NCI-H345 treated with DMSO at 0.1 percent for 48 hours (cell line): ENCODE data around the gene CLEC3B.
"Not testable (repeated sequence)": the region's sequence is repeated elsewhere in the genome, so short reads cannot be mapped to it uniquely, and the experiment has no call there.

Source experiments
- DNase-seq: peaks from one replicate; lab custom pipeline; 2025; ENCODE audit not compliant: unreplicated experiment; lab: John Stamatoyannopoulos, UW

CLEC3B gene

DNA sequence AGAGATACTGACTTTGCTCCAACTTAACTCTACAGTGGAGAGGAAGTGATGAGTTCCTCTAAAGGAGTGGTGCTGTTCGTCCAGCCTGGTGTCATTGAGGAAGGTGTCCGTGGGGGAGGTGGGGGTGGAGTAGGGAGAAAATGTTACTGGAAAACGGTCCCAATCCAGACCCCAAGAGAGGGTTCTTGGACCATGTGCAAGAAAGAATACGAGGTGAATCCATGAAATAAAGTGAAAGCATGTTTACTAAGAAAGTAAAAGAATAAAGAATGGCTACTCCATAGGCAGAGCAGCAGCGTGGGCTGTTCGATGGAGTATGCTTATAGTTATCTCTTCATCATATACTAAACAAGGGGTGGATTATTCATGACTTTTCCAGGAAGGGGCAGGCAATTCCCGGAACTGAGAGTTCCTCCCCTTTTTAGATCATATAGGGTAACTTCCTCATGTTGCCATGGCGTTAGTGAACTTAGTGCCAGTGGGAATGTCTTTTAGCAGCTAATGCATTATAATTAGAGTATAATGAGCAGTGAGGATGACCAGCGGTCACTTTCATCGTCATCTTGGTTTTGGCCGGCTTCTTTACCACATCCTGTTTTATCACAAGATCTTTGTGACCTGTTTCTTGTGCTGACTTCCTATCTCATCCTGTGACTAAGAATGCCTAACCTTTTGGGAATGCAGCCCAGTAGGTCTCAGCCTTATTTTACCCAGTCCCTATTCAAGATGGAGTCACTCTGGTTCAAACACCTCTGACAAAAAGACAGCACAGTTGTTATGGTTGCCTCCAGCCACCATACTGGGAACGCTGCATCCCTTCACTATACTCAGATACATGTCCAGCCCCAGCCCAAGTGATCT is 38.6 kb downstream of the CLEC3B start:
- DNase-seq: no peak

DNA sequence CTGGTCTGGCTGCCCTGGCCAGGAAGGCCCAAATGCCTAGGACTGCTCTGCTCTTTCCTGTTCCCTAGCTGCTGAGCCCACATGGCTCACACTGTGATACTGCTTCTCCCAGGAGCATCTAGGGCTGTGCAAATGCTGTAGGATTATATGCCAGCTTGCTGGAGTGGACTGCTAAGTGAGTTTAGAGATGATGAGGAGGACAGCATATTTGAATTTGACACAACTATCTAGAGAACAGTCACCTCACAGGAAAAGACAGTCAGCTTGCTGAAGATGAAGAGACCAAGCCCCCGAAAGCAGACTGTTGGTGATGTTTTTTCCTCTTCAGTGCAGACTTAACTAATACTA is 39.2 kb downstream of the CLEC3B start:
- no peak for DNase-seq

DNA sequence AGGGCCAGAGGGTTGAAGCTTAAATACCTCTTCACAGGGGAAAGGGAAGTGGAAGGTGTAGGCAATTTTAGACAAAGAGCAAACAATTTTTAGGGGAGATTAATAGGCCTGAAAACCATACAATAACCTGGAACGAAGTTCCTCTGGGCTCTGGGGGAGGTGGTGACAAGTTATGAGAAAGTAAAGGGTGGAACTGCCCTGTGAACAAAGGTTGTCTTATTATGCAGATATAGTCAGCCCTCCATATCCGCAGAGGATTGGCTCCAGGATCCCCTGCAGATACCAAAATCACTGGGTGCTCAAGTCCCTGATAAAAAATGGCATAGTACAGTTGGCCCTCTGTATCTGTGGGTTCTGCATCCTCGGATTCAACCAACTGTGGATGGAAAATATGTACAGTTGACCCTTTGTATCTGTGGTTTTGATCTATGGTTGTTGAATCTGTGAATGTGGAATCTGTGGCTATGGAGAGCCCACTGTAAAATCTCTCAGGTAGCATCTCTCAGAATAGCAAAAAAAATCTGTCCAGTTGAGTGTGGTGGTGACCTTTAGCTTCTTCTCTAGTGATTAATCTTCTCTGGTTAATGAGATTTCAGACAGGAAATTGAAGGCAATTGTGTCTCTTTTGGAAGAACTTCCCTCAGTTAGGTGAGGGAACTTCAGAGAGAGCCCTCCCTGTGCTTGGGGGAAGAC is 40.2 kb downstream of the CLEC3B start:
- DNase-seq: no peak

DNA sequence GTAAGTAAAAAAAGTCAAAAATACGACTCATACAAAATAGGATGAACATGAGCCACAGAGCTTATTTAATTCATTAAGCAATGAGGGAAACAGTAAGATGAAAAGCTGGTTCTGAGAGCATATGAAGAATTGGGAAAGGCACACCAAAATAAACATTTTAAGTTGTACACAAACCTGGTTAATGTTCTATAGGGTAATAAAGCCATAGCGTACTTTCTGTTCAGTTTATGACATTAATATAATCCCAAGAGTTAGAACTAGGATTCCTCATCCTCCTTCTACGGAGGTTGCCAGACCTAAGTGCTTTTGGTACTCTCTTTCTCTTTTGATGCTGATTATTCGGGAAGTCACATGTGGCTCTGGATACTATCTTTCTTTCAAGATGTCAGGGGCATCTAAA is 41.4 kb downstream of the CLEC3B start:
- DNase-seq: no peak

DNA sequence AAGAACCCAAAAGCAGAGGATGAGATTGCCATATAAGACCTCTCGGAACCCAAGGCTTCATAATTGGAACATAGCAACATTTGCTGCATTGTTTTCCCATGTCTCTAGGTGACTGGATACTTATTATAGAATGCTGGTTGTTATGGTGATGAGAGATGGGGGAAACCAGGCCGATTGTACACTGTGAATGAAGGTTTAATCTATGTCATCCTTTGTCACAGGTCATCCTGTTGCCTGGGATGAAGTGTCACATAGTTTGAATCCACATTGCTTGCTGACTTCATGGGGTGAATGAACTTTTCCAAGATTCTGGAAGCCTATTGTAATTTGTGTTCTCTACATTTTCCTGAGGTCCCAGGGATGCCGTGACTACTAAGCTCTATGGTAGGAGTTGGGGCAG is 41.8 kb downstream of the CLEC3B start:
- DNase-seq: no peak

DNA sequence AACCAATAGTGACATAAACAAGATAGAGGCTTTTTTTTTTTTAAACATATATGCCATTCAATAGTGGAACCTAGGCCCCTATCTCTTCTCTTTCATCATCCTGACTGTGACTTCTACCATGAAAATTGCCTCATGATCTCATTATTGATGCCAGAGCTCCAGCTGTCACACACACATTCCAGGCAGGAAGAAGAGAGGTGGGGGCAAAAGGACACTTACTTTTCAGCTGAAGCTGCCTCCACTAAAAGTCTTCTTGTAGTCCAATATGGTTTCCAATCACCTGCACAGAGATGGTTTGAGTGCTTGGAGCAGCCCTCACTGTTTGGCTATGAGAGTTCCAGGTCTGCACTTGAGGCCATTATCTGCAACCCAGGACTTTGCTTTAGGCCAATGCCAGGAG is 45.0 kb downstream of the CLEC3B start:
- DNase-seq: no peak

DNA sequence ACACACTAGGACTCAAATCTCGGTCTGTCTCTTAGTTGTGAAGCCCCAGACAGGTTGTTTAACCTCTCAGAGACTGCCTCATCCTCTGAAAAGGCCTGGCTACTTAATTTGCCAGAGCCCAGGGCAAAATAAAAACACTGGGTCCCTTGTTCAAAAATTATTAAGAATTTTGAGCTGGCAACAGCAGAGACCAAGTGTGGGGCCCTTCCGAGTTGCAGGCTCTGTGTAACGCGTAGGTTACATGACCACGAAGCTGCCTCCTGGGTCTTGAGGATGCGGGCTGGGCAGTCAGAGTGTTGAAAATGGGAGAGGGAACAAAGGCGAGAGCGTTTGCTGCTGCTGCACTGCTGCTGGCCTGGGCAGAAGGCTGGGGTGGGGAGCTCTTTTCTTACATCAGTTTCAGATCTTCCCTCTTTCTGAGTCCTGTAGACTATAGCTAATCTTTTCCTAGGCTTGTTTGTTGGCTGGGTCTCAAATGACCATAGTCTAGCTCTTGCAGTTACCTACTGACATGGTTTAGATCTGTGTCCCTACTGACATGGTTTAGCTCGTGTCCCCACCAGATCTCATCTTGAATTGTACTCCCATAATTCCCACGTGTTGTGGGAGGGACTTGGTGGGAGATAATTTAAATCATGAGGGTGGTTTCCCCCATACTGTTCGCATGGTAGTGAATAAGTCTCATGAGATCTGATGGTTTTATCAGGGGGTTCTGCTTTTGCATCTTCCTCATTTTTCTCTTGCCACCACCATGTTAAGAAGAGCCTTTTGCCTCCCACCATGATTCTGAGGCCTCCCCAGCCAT is 49.9 kb downstream of the CLEC3B start:
- DNase-seq: no peak

DNA sequence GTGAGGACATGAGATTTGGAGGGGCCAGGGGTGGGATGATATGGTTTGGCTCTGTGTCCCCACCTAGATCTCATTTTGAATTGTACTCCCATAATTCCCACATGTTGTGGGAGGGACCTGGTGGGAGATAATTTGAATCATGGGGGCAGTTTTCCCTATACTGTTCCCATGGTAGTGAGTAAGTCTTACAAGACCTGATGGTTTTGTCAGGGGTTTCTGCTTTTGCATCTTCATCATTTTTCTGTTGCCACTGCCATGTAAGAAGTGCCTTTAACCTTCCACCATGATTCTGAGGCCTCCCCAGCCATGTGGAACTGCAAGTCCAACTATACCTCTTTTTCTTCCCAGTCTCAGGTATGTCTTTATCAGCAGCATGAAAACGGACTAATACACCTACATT is 52.2 kb downstream of the CLEC3B start:
- DNase-seq: not testable (repeated sequence)

DNA sequence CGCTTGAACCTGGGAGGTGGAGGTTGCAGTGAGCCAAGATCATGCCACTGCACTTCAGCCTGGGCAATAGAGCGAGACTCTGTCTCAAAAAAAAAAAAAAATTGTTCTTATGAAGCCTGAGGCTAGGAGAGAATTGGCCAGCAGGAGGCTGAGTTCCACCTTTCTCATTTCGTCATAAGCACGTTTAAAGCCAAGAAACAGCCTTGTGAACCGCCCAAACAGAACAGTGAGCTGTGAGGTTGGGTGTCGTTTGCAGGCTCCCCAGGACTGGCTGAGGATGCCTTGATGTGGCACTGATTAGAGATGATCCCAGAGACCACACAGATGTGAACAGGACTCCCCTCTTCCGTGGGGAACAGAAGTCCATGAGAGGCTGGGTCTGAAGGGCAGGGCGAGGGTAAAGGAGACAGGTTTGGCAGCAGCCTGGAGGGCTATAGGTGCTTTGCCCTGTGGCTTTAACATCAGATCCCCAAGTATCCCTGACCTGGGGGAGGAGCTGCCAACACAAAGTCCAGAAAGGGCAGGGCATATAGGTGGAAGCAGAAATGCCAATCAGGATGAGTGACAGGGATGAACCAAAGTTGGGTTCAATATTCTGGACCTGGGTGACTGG is 52.9 kb downstream of the CLEC3B start:
- no peak for DNase-seq

DNA sequence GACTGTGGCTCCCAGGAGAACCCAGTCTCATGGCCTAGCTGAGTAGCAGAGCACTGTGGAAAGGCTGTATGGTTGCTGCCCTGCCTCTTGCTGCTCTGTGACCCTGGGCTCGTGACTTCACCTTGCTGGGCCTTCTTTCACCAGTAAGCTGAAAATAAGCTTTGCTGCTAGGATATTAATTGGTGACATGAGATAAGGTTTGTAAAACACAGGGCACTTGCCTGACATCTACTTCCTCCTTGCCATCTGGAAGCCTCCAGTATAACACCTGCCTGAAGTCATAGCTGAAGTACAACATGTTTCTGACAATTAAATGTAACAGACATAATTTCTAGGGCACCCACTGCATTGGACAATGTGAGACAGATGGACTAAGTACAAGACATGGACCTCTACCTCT is 53.6 kb downstream of the CLEC3B start:
- DNase-seq: no peak

DNA sequence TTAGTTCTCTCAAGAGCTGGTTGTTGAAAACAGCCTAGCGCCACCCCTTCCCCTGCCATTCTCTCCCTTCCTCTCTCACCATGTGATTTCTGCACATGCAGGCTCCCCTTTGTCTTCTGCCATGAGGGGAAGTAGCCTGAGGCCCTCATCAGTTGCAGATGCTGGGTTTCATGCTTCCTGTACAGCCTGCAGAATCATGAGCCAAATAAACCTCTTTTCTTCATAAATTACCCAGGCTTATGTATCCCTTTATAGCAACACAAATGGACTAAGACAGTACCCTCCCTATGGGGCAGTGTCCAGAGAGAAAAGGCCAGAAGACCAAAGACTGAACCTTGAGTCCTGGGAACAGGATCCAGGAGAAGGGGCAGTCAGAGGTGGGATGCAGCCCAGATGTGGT is 54.7 kb downstream of the CLEC3B start:
- no peak for DNase-seq

DNA sequence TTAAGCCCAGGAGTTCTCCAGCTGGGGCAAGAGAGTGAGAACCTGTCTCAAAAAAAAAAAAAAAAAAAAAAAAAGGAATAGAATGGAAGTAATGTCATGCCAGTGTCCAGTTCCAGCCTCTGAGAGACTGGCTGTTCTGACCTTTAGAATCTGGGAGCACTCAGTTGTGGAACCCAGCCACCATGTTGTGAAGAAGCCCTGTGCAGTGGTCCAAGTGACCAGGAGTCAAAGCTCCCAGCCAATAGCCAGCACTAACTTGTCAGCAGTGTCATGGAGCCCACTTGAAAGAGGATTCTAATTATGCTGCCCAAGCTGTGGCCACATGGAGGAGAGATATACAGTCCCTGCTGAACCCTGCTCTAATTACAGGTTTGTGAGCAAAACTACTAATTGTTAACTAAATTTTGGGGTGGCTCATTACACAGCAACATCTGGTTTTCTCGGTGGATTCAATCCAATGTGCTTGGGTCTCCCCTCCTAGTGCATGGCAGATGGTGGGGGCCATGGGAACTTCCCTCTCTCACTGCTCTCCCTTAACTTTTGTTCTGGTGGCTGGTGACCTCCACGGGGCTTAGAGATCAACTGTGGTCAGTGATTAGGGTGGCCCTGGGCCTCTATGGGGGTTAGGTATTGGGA is 55.5 kb downstream of the CLEC3B start:
- no peak for DNase-seq

DNA sequence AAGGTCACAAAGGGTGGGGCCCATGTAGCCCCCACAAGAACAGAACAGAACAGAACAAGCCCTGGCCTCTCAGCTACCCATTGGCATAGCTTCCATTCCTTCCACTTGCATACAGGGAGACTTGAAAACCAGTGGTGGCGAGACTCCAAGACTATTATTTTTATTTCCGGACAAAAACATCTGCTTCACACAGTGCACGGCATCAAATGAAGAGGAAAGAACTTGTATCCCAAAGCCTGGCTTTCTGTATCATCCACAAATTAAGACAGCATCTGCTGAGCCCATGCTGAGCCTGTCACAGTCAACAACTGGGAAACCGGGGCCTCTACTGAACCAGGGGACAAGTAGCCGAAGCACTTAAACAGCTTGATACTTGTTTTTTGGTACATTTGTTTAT is 56.0 kb downstream of the CLEC3B start:
- DNase-seq: no peak

DNA sequence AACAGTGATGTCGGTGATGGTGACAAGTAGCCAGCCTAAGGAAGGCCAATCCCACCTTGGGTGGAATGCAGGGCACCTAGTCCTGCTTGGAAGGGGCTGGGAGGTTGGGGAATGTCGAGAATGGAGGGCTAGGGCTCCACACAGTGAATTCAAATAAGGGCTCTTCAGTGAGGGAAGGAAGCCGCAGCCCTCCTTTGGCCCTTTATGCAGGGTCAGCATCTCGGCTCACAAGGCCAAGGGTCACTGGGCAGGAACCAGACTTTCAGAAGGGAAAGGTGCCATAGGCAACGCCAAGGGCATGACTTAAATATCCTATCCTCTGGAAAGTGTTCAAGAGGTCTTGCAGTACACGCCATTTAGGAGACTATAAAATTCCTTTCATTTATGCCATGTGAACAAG is 56.9 kb downstream of the CLEC3B start:
- DNase-seq: no peak

DNA sequence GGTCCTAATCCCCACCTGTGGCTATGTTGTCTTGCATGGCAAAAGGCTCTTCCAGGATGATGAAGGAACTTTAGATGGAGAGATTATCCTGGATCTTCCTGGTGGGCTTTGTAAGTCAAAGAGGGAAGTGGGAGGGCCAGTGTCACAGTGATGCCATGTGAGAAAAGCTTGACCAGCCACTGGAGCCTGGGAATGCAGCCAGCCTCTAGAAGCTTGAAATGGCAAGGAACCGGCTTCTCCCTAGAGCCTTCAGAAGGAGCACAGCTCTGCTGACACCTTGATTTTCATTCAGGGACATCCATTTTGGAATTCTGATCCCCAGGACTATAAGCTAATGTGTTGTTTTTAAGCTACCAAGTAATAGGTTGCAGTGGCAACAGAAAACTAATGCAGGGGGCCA is 58.3 kb downstream of the CLEC3B start:
- DNase-seq: no peak

DNA sequence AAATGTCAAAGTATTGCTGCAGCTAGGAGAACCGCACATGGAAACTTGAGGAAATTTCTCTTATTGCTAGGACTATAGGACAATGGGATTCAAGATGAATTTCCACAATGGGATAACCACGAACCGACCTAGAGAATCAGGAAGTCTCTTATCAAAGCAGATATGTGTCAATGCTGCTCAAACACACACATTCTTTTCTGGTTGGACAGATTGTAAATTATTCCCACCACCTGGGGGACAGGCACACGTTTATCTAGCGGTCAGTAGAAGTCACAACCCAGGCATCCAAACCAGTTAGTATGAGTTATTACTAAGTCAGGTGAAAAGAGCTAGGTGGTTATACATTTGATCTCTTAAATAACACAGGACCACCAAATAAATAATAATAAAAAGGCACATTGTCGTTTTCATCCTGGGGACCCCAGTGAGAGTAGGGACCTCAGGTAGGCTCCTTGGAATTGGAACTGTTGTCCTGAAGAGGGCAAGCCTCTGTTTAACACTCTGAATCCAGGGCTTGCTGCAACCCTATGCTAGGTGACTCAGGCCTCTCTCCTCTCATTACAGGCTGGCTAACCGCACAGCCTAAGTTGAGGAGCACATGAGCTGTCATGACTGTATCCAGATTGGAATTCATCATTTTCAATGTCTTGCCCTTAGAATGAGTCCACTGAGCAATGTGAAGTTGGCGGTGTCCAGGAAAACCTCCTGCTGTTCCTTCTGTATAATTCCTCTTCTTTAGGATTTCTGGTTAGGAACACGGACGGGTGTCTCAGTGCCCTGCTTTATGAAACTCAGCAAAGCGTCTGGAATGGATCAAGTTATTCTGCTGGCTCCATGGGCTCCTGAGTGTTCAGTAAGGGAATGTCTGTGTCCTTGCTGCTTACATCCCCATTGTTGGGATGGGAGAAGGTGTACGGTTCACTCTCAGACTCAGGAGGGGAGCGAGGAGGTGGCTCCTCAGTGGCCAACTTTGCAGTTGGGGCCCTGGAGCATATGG is 59.0 kb downstream of the CLEC3B start:
- no peak for DNase-seq
